Thyroid gland (tissue), 4 donors: Measurements from ENCODE around the gene MACROD1.

Experiments used
- POLR2A ChIP-seq, 2 donors: fragments of 450-650 bp; IDR thresholded peaks; one replicate each; pipeline ENCODE4 v1.6.1; 2017; ENCODE audit warnings: antibody characterized with exemption in 2 of 2, mild to moderate bottlenecking in 2 of 2, moderate library complexity in 1 of 2
- TF ChIP-seq, protein P1 (sequence below), 6 experiments: fragments of 200-600 bp in 3 of 6; fragments of 450-650 bp in 3 of 6; sonication (generic) in 3 of 6; IDR thresholded peaks; one replicate each; pipeline ENCODE4 v1.5.1; 2016 to 2019; ENCODE audit warnings: antibody characterized with exemption in 6 of 6, mild to moderate bottlenecking in 2 of 6, inconsistent platforms in 1 of 6, moderate library complexity in 1 of 6

GRCh38 chr11:64107303-64107702 is 58.6 kb downstream of the MACROD1 start:
- TF ChIP-seq, protein P1, sequence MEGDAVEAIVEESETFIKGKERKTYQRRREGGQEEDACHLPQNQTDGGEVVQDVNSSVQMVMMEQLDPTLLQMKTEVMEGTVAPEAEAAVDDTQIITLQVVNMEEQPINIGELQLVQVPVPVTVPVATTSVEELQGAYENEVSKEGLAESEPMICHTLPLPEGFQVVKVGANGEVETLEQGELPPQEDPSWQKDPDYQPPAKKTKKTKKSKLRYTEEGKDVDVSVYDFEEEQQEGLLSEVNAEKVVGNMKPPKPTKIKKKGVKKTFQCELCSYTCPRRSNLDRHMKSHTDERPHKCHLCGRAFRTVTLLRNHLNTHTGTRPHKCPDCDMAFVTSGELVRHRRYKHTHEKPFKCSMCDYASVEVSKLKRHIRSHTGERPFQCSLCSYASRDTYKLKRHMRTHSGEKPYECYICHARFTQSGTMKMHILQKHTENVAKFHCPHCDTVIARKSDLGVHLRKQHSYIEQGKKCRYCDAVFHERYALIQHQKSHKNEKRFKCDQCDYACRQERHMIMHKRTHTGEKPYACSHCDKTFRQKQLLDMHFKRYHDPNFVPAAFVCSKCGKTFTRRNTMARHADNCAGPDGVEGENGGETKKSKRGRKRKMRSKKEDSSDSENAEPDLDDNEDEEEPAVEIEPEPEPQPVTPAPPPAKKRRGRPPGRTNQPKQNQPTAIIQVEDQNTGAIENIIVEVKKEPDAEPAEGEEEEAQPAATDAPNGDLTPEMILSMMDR (IDR thresholded peaks at IDR 0.05): no peak
- no peak for TF ChIP-seq POLR2A (IDR thresholded peaks at IDR 0.05)
